Testis (tissue), 3 donors: ENCODE results near the gene BCL2A1. TPM values are rescaled to one million over a fixed set of nuclear protein-coding genes. Genes with fewer than 3 reads are reported as not detected.

ENCODE experiments used
- DNase-seq: peaks from one replicate; pipeline ENCODE4 v3.0.0-alpha.2; 2019
- H3K27ac ChIP-seq, 2 donors: fragments of 200-600 bp; sonication (generic); one replicate each; pipeline ENCODE4 v1.5.1; 2019
- H3K27me3 ChIP-seq: fragments of 200-600 bp; sonication (generic); one replicate; pipeline ENCODE4 v1.5.1; 2019
- H3K36me3 ChIP-seq: fragments of 200-600 bp; sonication (generic); one replicate; pipeline ENCODE4 v1.5.1; 2017; ENCODE audit warnings: low read depth; ENCODE audit errors: missing control alignments
- H3K4me1 ChIP-seq: fragments of 200-600 bp; sonication (generic); one replicate; pipeline ENCODE4 v1.5.1; 2019
- H3K4me3 ChIP-seq, 2 donors: fragments of 200-600 bp; sonication (generic); one replicate each; pipeline ENCODE4 v1.5.1; 2017 to 2019
- H3K9me3 ChIP-seq: fragments of 200-600 bp; sonication (generic); one replicate; pipeline ENCODE4 v1.5.1; 2017
- POLR2A ChIP-seq: fragments of 450-650 bp; IDR thresholded peaks from one replicate; pipeline ENCODE4 v1.6.1; 2017; ENCODE audit warnings: antibody characterized with exemption, mild to moderate bottlenecking, moderate library complexity
- WGBS, 2 donors: methylation state at CpG; one replicate each; pipeline ENCODE4 v1.1.5; 2018; 5-methylcytosine and 5-hydroxymethylcytosine counted together
- intact Hi-C: fragments of 100-400 bp; cut with DNase I; formaldehyde crosslinking; loops from one replicate; pipeline ENCODE4 v1.15.1; 2023; ENCODE audit warnings: low total_unique reads
- polyA plus RNA-seq: library from polyadenylated mRNA; stranded (reverse); fragments of 350-450 nt; fragmentation: Illumina TruSeq; extraction: RNeasy Lipid Tissue Mini Kit (QIAGEN cat#74804); gene quantifications from one replicate; pipeline ENCODE4 v1.2.3, GENCODE V29; 2014; ENCODE audit warnings: low read depth, low replicate concordance; ENCODE audit not compliant: insufficient read depth
- total RNA-seq, 2 donors: library from RNA; depleted of rRNA; stranded (reverse); fragments of >200 nt; gene quantifications; one replicate each; pipeline ENCODE4 v1.2.3, GENCODE V29; 2016
- TF ChIP-seq, protein P1 (sequence below), 3 experiments: fragments of 450-650 bp in 2 of 3; fragments of 200-600 bp in 1 of 3; sonication (generic) in 1 of 3; IDR thresholded peaks; one replicate each; pipeline ENCODE4 v1.5.1; 2016 to 2019; ENCODE audit warnings: antibody characterized with exemption in 3 of 3, mild to moderate bottlenecking in 2 of 3, moderate library complexity in 1 of 3

Gene BCL2A1
- total and polyA plus RNA-seq, 3 donors from 2014 or later = 2.3 TPM; not detected in 2

DNA sequence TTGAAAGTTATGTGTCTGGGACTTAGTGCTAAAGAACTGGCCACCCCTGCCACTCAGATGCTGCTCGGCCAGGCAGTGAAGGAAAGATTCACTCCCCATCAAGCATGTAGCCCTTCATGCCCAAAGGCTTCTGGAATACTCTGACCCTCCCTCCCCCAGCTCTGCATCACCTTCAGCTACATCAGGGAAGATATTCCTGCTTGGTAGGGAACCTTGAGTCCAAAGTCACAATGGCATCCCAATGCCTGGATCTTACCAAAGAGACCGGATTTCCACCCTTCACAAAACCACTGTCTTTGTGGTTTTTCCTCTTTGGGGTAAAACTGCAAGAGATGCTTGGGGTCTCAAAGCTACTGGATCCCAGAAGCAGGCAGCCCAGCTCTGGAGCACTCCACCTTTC lies 18.2 kb upstream of the BCL2A1 start:
- H3K36me3 ChIP-seq = no peaks in the 10 kb centered on the region
- no peaks in the 10 kb centered on the region for H3K27me3 ChIP-seq
- intact Hi-C loops = no loop called here
- DNase-seq = no peak
- no peak overlapping the region for H3K27ac ChIP-seq
- no peaks in the 10 kb centered on the region for H3K9me3 ChIP-seq
- H3K4me1 ChIP-seq = peaks cover 14% of the 10 kb centered on the region
- TF ChIP-seq, protein P1, sequence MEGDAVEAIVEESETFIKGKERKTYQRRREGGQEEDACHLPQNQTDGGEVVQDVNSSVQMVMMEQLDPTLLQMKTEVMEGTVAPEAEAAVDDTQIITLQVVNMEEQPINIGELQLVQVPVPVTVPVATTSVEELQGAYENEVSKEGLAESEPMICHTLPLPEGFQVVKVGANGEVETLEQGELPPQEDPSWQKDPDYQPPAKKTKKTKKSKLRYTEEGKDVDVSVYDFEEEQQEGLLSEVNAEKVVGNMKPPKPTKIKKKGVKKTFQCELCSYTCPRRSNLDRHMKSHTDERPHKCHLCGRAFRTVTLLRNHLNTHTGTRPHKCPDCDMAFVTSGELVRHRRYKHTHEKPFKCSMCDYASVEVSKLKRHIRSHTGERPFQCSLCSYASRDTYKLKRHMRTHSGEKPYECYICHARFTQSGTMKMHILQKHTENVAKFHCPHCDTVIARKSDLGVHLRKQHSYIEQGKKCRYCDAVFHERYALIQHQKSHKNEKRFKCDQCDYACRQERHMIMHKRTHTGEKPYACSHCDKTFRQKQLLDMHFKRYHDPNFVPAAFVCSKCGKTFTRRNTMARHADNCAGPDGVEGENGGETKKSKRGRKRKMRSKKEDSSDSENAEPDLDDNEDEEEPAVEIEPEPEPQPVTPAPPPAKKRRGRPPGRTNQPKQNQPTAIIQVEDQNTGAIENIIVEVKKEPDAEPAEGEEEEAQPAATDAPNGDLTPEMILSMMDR (IDR thresholded peaks at IDR 0.05) = no peak
- no peak for TF ChIP-seq POLR2A
- WGBS, 2 donors = 70 to 80% methylated on average over 2 of the region's 2 CpGs
- no peak overlapping the region for H3K4me3 ChIP-seq

DNA sequence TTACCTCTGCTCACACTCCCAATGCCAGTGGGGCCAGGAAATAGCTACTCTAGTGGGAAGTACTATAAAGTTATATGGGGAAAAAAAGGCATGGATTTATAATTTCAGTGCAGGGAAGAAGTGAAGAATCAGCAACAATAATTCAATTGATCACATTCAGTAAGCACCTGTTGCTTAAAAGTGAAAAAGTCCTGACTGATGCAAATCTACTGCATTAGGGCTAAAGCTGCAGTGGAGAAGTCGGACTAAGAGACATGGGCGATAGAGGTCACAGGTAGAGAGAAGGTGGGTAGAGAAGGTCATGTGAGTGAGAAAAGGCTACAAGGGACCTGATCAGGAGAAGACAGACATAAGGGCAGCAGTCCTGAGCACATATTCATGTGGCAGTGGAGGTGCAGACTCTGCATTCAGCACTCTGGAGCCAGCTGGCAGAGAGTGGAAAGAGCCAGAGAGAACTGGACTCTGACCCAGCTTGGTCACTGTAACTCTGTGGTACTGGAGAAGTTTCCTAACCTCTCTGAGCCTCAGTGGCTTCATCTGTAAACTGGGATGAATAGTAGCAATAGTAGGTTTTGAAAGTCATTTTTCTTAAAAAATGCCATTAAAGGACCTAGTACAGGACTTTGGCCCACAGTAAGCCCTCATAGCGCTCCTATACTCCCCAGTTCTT lies 17.6 kb upstream of the BCL2A1 start:
- Histone ChIP-seq H3K27me3 (no peaks in the 10 kb centered on the region), H3K36me3 (no peaks in the 10 kb centered on the region), H3K4me1 (peaks cover 8% of the 10 kb centered on the region), H3K4me3 (no peak overlapping the region), H3K9me3 (no peaks in the 10 kb centered on the region), H3K27ac (no peak overlapping the region)
- WGBS, 2 donors = 96 to 98% methylated on average over 3 of the region's 3 CpGs
- DNase-seq = no peak
- TF ChIP-seq POLR2A = no peak
- TF ChIP-seq, protein P1 (IDR thresholded peaks at IDR 0.05) = no peak
- intact Hi-C loops = no loop called here

DNA sequence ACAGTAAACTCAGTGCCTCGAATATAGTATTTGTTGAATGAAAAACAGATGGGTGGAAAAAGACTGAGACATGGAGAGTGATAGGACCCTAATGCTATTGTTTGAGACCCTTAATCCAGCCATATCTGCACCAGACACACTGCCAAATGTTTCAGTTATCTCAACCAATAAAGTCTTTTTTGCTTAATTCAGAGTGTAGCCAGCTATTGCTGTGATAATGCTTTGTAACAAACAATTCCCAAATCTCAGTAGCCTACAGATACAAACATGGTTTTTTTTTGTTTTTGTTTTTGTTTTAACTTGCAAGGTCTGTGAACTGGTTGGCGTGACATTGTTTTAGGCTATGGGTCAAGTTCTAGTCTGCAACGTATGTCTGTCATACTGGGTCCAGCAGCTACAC lies 17.0 kb upstream of the BCL2A1 start:
- intact Hi-C loops = no loop called here
- no peak overlapping the region for H3K27ac ChIP-seq

DNA sequence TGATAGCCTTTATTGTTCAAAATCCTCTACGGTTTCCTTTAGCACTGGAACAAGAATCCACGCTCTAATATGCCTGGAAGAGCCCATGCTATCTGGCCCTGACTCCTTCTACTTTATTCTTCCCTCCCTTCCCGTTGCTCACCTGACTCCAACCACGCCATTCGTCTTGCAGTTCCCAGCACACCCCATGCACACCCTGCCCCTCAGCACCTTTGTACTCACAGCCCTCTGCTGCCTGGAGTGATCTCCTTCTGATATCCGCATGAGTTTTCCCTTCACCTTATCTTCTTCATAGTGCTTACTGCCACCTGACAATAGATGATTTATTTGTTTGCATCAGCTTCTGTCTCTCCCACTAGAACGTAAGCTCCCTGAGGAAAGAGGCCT lies 16.6 kb upstream of the BCL2A1 start:
- TF ChIP-seq, protein P1 (IDR thresholded peaks at IDR 0.05) = no peak
- no peak for TF ChIP-seq POLR2A
- Histone ChIP-seq H3K4me3 (no peak overlapping the region), H3K36me3 (no peaks in the 10 kb centered on the region), H3K27me3 (no peaks in the 10 kb centered on the region), H3K9me3 (no peaks in the 10 kb centered on the region), H3K4me1 (no peaks in the 10 kb centered on the region), H3K27ac (no peak overlapping the region)
- no peak for DNase-seq
- intact Hi-C loops = no loop called here
- 82% methylated on average over 7 of the region's 7 CpGs for WGBS, 2 donors

More for the DNA sequence above, 17.0 kb upstream of the BCL2A1 start:
- TF ChIP-seq POLR2A = no peak
- TF ChIP-seq, protein P1 (IDR thresholded peaks at IDR 0.05) = no peak
- WGBS, 2 donors = 88 to 90% methylated on average over 3 of the region's 3 CpGs
- Histone ChIP-seq H3K36me3 (no peaks in the 10 kb centered on the region), H3K9me3 (no peaks in the 10 kb centered on the region), H3K27me3 (no peaks in the 10 kb centered on the region), H3K4me1 (peaks cover 2% of the 10 kb centered on the region), H3K4me3 (no peak overlapping the region)
- no peak for DNase-seq

DNA sequence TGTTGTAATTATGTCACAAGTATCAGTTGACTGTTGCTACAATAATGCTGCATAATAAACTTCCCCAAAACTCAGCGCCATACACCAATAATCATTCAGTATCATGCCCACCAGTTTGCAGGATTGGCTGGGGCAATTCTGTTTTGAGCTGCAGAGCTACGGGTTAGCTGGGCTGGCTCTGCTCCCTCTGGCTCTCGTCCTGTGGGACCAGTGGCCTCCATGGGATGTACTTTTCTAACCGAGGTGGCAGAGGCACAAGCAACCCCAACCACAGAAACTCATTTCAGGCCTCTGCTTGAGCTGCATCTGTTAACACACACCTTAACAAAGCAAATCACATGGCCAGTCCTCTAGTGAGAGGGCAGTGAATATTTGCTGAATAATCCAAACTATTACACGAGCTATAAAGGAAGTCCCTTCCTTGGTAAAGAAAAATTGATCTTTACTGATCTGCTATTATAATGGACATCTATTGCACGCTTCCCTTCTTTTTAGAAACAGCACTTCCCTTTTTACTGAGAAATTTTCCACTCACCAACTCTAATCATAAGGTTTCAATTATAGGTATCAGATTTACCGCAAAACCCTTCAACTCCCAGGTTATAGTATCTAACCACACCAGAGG lies 10.9 kb upstream of the BCL2A1 start:
- H3K27ac ChIP-seq = no peak overlapping the region
- H3K36me3 ChIP-seq = no peaks in the 10 kb centered on the region
- intact Hi-C loops = no loop called here
- no peaks in the 10 kb centered on the region for H3K9me3 ChIP-seq
- no peak overlapping the region for H3K4me3 ChIP-seq
- WGBS, 2 donors = 77 to 82% methylated on average over 7 of the region's 7 CpGs
- no peak for DNase-seq
- TF ChIP-seq, protein P1 (IDR thresholded peaks at IDR 0.05) = no peak
- no peak for TF ChIP-seq POLR2A
- H3K27me3 ChIP-seq = no peaks in the 10 kb centered on the region
- H3K4me1 ChIP-seq = peaks cover 5% of the 10 kb centered on the region
